ENCODE results near the gene FOXL3.

DNA sequence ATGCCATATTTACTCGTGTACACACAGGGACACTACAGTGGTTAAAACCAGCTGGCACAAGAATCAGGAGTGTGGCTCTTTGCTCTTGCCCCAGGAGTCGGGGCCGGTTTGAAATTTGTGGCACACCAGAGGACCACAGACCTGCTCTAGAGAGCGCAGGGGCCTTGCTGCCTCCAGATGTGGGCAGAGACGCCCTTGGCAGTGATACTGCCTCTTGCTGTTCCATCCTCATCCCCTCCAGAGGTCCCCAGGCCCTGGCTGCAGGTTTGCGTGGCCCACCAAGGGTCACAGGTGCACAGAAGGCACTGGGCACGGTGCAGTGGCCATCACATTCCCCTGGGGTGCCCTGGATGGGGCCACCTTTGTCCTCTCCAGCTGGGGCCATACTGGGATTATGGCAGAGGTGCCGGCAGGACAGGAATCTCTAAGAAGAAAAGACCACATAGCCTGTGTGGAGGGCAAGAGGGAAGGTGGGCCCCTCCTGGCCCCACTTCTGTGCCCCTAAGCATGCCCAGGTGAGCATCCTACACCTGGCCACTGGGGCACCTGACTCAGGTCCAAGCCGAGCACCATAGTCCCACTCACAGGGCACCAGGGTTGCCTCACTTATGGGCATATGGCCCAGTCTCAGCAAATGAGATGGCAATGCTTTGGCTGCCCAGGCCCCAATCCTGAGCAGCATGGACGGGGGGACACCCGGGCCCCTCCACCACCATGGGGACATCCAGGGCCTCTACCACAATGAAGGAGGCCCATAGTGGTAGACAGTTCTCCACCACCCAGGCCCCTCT lies 45.6 kb downstream of the FOXL3 start:
- TF ChIP-seq POLR2AphosphoS5 (IDR thresholded peaks at IDR 0.05) = no peak
- no peak for TF ChIP-seq POLR2A (IDR thresholded peaks at IDR 0.05)
